Smooth muscle cell (in vitro differentiated cells): ENCODE data around the gene GFPT2. TPM values are rescaled to one million over a fixed set of nuclear protein-coding genes. Genes with fewer than 3 reads are reported as not detected.
"Not testable (repeated sequence)": the region's sequence is repeated elsewhere in the genome, so short reads cannot be mapped to it uniquely, and the experiment has no call there.

ENCODE experiments used
- DNase-seq: peaks from one replicate; lab custom pipeline; 2025; ENCODE audit not compliant: unreplicated experiment; lab: John Stamatoyannopoulos, UW
- H2AFZ ChIP-seq: fragments of 200-600 bp; sonication (generic); 2 replicates; pipeline ENCODE4 v1.6.0; 2016; ENCODE audit warnings: antibody characterized with exemption, low read depth, mild to moderate bottlenecking
- H3F3A ChIP-seq: fragments of 200-600 bp; sonication (generic); 2 replicates; pipeline ENCODE4 v1.6.0; 2017; ENCODE audit warnings: antibody characterized with exemption, low read depth
- H3K27ac ChIP-seq: fragments of 200-600 bp; sonication (generic); 2 replicates; pipeline ENCODE4 v1.5.1; 2016; ENCODE audit warnings: low read depth, mild to moderate bottlenecking
- H3K27me3 ChIP-seq: fragments of 200-600 bp; sonication (generic); 2 replicates; pipeline ENCODE4 v1.6.1; 2016; ENCODE audit warnings: low read depth, mild to moderate bottlenecking
- H3K36me3 ChIP-seq: fragments of 200-600 bp; sonication (generic); 2 replicates; pipeline ENCODE4 v1.5.1; 2016; ENCODE audit warnings: low read depth
- H3K4me1 ChIP-seq: fragments of 200-600 bp; sonication (generic); 2 replicates; pipeline ENCODE4 v1.5.1; 2016; ENCODE audit warnings: low read depth
- H3K4me2 ChIP-seq: fragments of 200-600 bp; sonication (generic); 2 replicates; pipeline ENCODE4 v1.6.0; 2016; ENCODE audit warnings: mild to moderate bottlenecking
- H3K4me3 ChIP-seq: fragments of 200-600 bp; sonication (generic); 2 replicates; pipeline ENCODE4 v1.5.1; 2016; ENCODE audit warnings: mild to moderate bottlenecking
- H3K79me2 ChIP-seq: fragments of 200-600 bp; sonication (generic); 2 replicates; pipeline ENCODE4 v1.6.0; 2016; ENCODE audit warnings: low read depth, mild to moderate bottlenecking
- H3K9ac ChIP-seq: fragments of 200-600 bp; sonication (generic); 2 replicates; pipeline ENCODE4 v1.6.0; 2016; ENCODE audit warnings: low read depth
- H3K9me3 ChIP-seq: fragments of 200-600 bp; sonication (generic); replicated peaks from 2 replicates; pipeline ENCODE4 v1.5.1; 2016; ENCODE audit warnings: low read depth
- H4K20me1 ChIP-seq: fragments of 200-600 bp; sonication (generic); 2 replicates; pipeline ENCODE4 v1.6.0; 2016; ENCODE audit warnings: low read depth
- WGBS: methylation state at CpG from one replicate; pipeline ENCODE4 v1.1.7; 2016; ENCODE audit warnings: low lambda C conversion rate; 5-methylcytosine and 5-hydroxymethylcytosine counted together
- polyA plus RNA-seq: library from polyadenylated mRNA; unstranded; fragments of >200 nt; fragmentation: Nextera tagmentation; extraction: Ambion mirVana; gene quantifications from 2 replicates; pipeline ENCODE4 v1.2.1, GENCODE V29; 2016
- total RNA-seq: library from RNA; depleted of rRNA; stranded (reverse); fragments of >200 nt; gene quantifications from 2 replicates; pipeline ENCODE4 v1.2.3, GENCODE V29; 2014
- TF ChIP-seq, protein P1 (sequence below): fragments of 200-600 bp; sonication (generic); IDR thresholded peaks from 2 replicates; pipeline ENCODE4 v1.5.1; 2017; ENCODE audit warnings: borderline replicate concordance, mild to moderate bottlenecking, antibody characterized with exemption; ENCODE audit not compliant: insufficient read depth, poor library complexity, severe bottlenecking

The GFPT2 gene
- total and polyA plus RNA-seq, 2 experiments from 2014 or later: 137 to 243 TPM

DNA sequence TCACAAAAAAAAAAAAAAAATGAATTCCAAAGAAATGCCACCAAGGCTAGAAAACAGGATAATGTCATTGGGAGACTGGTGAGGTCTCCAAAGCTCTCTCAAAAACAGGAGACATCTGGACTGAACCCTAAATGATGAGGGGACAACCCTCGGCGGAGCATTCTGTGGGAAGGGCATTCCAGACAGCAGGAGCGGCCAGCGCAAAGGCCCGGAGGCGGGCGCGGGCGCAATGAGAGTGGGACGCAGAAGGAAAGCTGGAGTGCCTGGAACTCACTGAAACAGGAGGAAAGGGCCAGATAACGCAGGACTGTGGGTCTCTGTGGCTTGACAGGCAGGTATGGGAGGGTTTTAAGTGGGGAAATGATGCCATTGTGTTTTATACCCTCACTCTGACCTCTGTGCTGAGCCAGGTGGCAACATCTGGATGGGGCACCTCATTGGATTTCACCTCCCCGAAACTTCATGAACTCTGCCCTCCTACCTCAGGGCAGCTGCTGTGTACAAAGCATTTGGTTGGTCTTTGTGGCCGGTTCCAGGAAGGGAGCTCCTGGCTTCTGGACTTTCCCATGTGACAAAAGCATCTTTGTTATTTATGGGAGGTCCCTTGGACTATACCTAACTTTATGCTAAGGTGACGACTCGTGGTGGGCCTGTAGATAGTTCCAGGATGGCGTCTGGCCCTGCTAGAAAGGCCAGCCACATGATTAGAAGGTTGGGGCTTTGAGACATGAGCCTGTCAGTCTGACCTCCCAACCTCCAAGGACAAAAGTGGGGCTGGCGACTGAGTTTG lies 49.7 kb downstream of the GFPT2 start:
- Histone ChIP-seq H3K4me1 (no peaks in the 10 kb centered on the region), H4K20me1 (peaks cover 4% of the 10 kb centered on the region), H2AFZ (no peak overlapping the region), H3K9me3 (no peaks in the 10 kb centered on the region), H3K4me2 (no peak overlapping the region), H3K27ac (no peak overlapping the region), H3K27me3 (no peaks in the 10 kb centered on the region), H3K4me3 (no peak overlapping the region), H3K36me3 (peaks cover 7% of the 10 kb centered on the region), H3F3A (peaks cover 39% of the 10 kb centered on the region), H3K9ac (no peak overlapping the region), H3K79me2 (no peaks in the 10 kb centered on the region)
- TF ChIP-seq, protein P1, sequence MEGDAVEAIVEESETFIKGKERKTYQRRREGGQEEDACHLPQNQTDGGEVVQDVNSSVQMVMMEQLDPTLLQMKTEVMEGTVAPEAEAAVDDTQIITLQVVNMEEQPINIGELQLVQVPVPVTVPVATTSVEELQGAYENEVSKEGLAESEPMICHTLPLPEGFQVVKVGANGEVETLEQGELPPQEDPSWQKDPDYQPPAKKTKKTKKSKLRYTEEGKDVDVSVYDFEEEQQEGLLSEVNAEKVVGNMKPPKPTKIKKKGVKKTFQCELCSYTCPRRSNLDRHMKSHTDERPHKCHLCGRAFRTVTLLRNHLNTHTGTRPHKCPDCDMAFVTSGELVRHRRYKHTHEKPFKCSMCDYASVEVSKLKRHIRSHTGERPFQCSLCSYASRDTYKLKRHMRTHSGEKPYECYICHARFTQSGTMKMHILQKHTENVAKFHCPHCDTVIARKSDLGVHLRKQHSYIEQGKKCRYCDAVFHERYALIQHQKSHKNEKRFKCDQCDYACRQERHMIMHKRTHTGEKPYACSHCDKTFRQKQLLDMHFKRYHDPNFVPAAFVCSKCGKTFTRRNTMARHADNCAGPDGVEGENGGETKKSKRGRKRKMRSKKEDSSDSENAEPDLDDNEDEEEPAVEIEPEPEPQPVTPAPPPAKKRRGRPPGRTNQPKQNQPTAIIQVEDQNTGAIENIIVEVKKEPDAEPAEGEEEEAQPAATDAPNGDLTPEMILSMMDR: no peak
- DNase-seq: no peak
- 97% methylated on average over 17 of the region's 17 CpGs for WGBS

GRCh38 chr5:180302256-180302655 lies 50.9 kb downstream of the GFPT2 start:
- no peaks in the 10 kb centered on the region for H3K79me2 ChIP-seq
- H3K27ac ChIP-seq: no peak overlapping the region
- peaks cover 7% of the 10 kb centered on the region for H3K36me3 ChIP-seq
- peaks cover 4% of the 10 kb centered on the region for H4K20me1 ChIP-seq
- no peak overlapping the region for H2AFZ ChIP-seq
- no peak for DNase-seq
- H3K9me3 ChIP-seq: no peaks in the 10 kb centered on the region
- H3K4me3 ChIP-seq: no peak overlapping the region
- H3F3A ChIP-seq: peaks cover 42% of the 10 kb centered on the region
- no peak overlapping the region for H3K9ac ChIP-seq
- WGBS: 98% methylated on average over 10 of the region's 10 CpGs
- H3K4me2 ChIP-seq: no peak overlapping the region
- TF ChIP-seq, protein P1: no peak
- H3K4me1 ChIP-seq: no peaks in the 10 kb centered on the region
- no peaks in the 10 kb centered on the region for H3K27me3 ChIP-seq

- Histone ChIP-seq H2AFZ (no peak overlapping the region), H3F3A (peaks cover 39% of the 10 kb centered on the region), H3K9ac (no peak overlapping the region), H4K20me1 (peaks cover 4% of the 10 kb centered on the region), H3K4me3 (no peak overlapping the region), H3K27me3 (no peaks in the 10 kb centered on the region), H3K4me1 (no peaks in the 10 kb centered on the region), H3K4me2 (no peak overlapping the region), H3K36me3 (peaks cover 7% of the 10 kb centered on the region), H3K79me2 (no peaks in the 10 kb centered on the region), H3K27ac (peak overlapping the region; percentile 19), H3K9me3 (no peaks in the 10 kb centered on the region)
- 81% methylated on average over 4 of the region's 4 CpGs for WGBS
- TF ChIP-seq, protein P1: no peak
- DNase-seq: no peak
Measured at GRCh38 chr5:180301253-180301652, 51.9 kb downstream of the GFPT2 start.

DNA sequence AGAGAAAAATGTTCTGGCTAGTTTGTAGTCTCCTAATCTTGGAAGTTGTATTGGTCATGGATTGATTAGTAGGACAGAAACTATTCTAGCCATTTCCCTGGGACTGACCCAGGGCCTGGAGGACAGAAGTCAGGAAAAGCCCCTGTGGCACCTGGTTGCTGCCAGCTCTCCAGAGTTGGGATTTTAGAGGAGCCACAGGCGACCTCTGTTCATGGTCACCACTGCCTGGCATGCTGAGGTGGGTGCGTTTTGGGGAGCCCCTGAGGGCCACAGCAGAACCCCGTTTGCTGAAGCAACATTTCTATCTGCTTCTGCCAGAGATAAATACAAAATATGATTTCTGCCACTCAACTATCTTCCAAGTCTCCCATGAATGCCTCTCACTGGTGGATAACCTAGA lies 53.6 kb downstream of the GFPT2 start:
- TF ChIP-seq, protein P1: no peak
- peaks cover 30% of the 10 kb centered on the region for H3F3A ChIP-seq
- WGBS: 82% methylated on average over 3 of the region's 3 CpGs

GRCh38 chr5:180299014-180299413 lies 54.1 kb downstream of the GFPT2 start:
- not testable (repeated sequence) for H3K36me3 ChIP-seq, H3K79me2 ChIP-seq, H3K9me3 ChIP-seq, DNase-seq, H3K9ac ChIP-seq, H4K20me1 ChIP-seq, H3K27ac ChIP-seq, H3K4me1 ChIP-seq, H3K4me3 ChIP-seq, H3K4me2 ChIP-seq, H2AFZ ChIP-seq, H3K27me3 ChIP-seq
- H3F3A ChIP-seq: peaks cover 32% of the 10 kb centered on the region
- WGBS: 93% methylated on average over 14 of the region's 14 CpGs

More for the DNA sequence above, 53.6 kb downstream of the GFPT2 start:
- H3K36me3 ChIP-seq: peaks cover 7% of the 10 kb centered on the region
- H4K20me1 ChIP-seq: no peaks in the 10 kb centered on the region
- no peaks in the 10 kb centered on the region for H3K9me3 ChIP-seq
- no peak overlapping the region for H3K4me3 ChIP-seq
- DNase-seq: no peak
- no peak overlapping the region for H3K4me2 ChIP-seq
- no peaks in the 10 kb centered on the region for H3K27me3 ChIP-seq
- no peak overlapping the region for H3K9ac ChIP-seq
- no peaks in the 10 kb centered on the region for H3K4me1 ChIP-seq
- H3K79me2 ChIP-seq: no peaks in the 10 kb centered on the region
- H3K27ac ChIP-seq: no peak overlapping the region
- no peak overlapping the region for H2AFZ ChIP-seq
